ENCODE data around the gene TMOD4. TPM values are rescaled to one million over a fixed set of nuclear protein-coding genes. Genes with fewer than 3 reads are reported as not detected.

TMOD4 gene
- total and polyA plus RNA-seq, 2 of the 13 experiments (the other 11 are each of a cell fraction or from before 2014, with no cell fraction given), result 0.66 TPM; not detected in 1

GRCh38 chr1:151143057-151143435, 32.7 kb downstream of the TMOD4 start:
- peaks cover 26% of the 10 kb centered on the region for H3K4me1 ChIP-seq (ENCODE audit: insufficient read depth, low read length)
- BruUV-seq (replicated peaks), result no TSS peak
- H3K9ac ChIP-seq (ENCODE audit: insufficient read depth, low read depth, low read length), result no peak overlapping the region
- H3K79me2 ChIP-seq (ENCODE audit: insufficient read depth, low read length), result no peaks in the 10 kb centered on the region
- H3K4me2 ChIP-seq (ENCODE audit: low read depth, low read length), result no peak overlapping the region
- in situ Hi-C loops (cut with HindIII; ENCODE audit: extremely low pct_ligation_motif_present, low pct_unique_long_range_greater_than_20kb), result no loop called here
- ATAC-seq (no peak), DNase-seq (ENCODE audit: low spot score) (no peak), FAIRE-seq (no peak)
- CTCF ChIA-PET (ENCODE audit: low intra/inter-chr PET ratio, low total read pairs), result no interaction called here
- POLR2A ChIA-PET, result no interaction called here
- TF ChIP-seq HMG20A (CRISPR knock-in tag; IDR thresholded peaks at IDR 0.05; ENCODE audit: borderline replicate concordance), result no peak
- TF ChIP-seq HOXD1 (CRISPR knock-in tag; IDR thresholded peaks at IDR 0.05), result no peak
- TF ChIP-seq ZNF205 (CRISPR knock-in tag; IDR thresholded peaks at IDR 0.05), result no peak
- TF ChIP-seq POLR2AphosphoS5 (IDR thresholded peaks at IDR 0.05; ENCODE audit: low read depth, low read length), result no peak
- TF ChIP-seq KMT2B (CRISPR knock-in tag; IDR thresholded peaks at IDR 0.05), result no peak
- no peak for TF ChIP-seq PRDM10 (CRISPR knock-in tag; IDR thresholded peaks at IDR 0.05; ENCODE audit: low read depth)
- no peak for TF ChIP-seq CREB1 (IDR thresholded peaks at IDR 0.05)
- no peak for TF ChIP-seq CREB1 (CRISPR knock-in tag; IDR thresholded peaks at IDR 0.05)
- TF ChIP-seq PAXIP1 (CRISPR knock-in tag; conservative IDR thresholded peaks at IDR 0.05), result no peak
- TF ChIP-seq ZFAT (CRISPR knock-in tag; conservative IDR thresholded peaks at IDR 0.05), result no peak
- no peak for TF ChIP-seq ZNF629 (CRISPR knock-in tag; conservative IDR thresholded peaks at IDR 0.05)
- 85% methylated on average over 7 of the region's 7 CpGs for WGBS (ENCODE audit: low lambda C conversion rate)
- H2AFZ ChIP-seq (ENCODE audit: low read length), result no peak overlapping the region
- H3K27ac ChIP-seq (ENCODE audit: extremely low read length, insufficient read depth, low read length), result no peak overlapping the region
- no peak overlapping the region for H3K4me3 ChIP-seq (replicated peaks in 1 of 3; ENCODE audit: insufficient read depth in 1 of 3, low read depth in 2 of 3, low read length in 3 of 3)
- H4K20me1 ChIP-seq (ENCODE audit: insufficient read depth, low read length), result no peaks in the 10 kb centered on the region
- H3K9me3 ChIP-seq (ENCODE audit: low read length), result no peaks in the 10 kb centered on the region
- intact Hi-C loops (cut with micrococcal nuclease; ENCODE audit: unreplicated experiment), result no loop called here
- H3K27me3 ChIP-seq (ENCODE audit: control insufficient read depth in 1 of 2, insufficient read depth in 2 of 2, low read length in 2 of 2), result no peaks in the 10 kb centered on the region
- H3K36me3 ChIP-seq (replicated peaks in 1 of 2; ENCODE audit: control insufficient read depth in 1 of 2, insufficient read depth in 2 of 2, low read length in 2 of 2), result no peaks in the 10 kb centered on the region

Data from HepG2 (cell line).